Measurements from ENCODE around the gene MELTF. TPM values are rescaled to one million over a fixed set of nuclear protein-coding genes. Genes with fewer than 3 reads are reported as not detected.

MELTF gene
- total and polyA plus RNA-seq, 2 of the 13 experiments (the other 11 are each of a cell fraction or from before 2014, with no cell fraction given): 3.2 to 7.5 TPM

DNA sequence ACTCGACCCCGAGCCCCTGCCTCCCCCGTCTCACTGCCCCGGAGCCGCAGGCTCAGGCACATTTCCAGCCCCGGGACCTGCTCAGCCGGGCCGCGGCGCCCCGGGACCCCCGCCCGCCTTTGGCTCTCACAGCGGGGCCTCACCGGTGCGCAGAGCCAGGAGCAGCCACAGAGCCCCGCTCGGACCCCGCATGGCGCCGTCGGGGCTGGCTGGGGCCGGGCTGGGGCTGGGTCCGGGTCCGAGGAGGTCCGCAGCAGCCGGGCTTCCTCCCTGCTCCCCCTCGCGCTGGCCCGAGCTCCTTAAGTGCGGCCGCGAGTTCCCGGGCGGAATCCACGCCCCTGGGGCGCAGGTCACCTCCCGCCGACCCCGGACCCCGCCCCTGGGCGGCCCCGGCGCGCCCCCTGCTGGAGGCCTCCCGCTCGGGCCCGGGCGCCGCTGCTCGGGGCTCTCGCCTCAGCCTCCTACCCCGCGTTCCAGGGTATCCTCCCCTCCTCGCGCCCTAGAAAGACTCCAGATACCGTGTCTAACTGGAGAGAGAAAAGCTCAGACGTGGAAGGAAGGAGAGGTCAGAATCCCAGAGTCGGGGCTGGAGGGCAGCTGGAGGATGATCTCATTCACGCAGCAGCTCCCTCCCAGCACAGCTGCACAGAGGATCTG, at the start of gene MELTF (continued):
- TF ChIP-seq JUN (CRISPR knock-in tag; IDR thresholded peaks at IDR 0.05) (no peak), MED8 (CRISPR knock-in tag; IDR thresholded peaks at IDR 0.05; ENCODE audit: insufficient replicate concordance) (no peak), ZSCAN9 (CRISPR knock-in tag; IDR thresholded peaks at IDR 0.05; ENCODE audit: borderline replicate concordance) (no peak), REXO4 (CRISPR knock-in tag; IDR thresholded peaks at IDR 0.05; ENCODE audit: borderline replicate concordance) (no peak), ETV5 (CRISPR knock-in tag; IDR thresholded peaks at IDR 0.05; ENCODE audit: borderline replicate concordance) (no peak), TIGD3 (CRISPR knock-in tag; IDR thresholded peaks at IDR 0.05; ENCODE audit: borderline replicate concordance) (no peak), GPBP1L1 (CRISPR knock-in tag; IDR thresholded peaks at IDR 0.05) (no peak)
- TF ChIP-seq, protein P1, sequence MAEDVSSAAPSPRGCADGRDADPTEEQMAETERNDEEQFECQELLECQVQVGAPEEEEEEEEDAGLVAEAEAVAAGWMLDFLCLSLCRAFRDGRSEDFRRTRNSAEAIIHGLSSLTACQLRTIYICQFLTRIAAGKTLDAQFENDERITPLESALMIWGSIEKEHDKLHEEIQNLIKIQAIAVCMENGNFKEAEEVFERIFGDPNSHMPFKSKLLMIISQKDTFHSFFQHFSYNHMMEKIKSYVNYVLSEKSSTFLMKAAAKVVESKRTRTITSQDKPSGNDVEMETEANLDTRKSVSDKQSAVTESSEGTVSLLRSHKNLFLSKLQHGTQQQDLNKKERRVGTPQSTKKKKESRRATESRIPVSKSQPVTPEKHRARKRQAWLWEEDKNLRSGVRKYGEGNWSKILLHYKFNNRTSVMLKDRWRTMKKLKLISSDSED (CRISPR knock-in tag; IDR thresholded peaks at IDR 0.05): no peak

GRCh38 chr3:197076415-197076814, 46.8 kb upstream of the MELTF start:
- Histone ChIP-seq H4K20me1 (ENCODE audit: insufficient read depth, low read length) (no peaks in the 10 kb centered on the region), H3K4me3 (replicated peaks in 1 of 3; ENCODE audit: insufficient read depth in 1 of 3, low read depth in 2 of 3, low read length in 3 of 3) (no peak overlapping the region), H3K9ac (ENCODE audit: insufficient read depth, low read depth, low read length) (no peak overlapping the region), H3K4me1 (ENCODE audit: insufficient read depth, low read length) (no peaks in the 10 kb centered on the region), H3K27me3 (ENCODE audit: control insufficient read depth in 1 of 2, insufficient read depth in 2 of 2, low read length in 2 of 2) (no peaks in the 10 kb centered on the region), H3K9me3 (ENCODE audit: low read length) (no peaks in the 10 kb centered on the region), H3K4me2 (ENCODE audit: low read depth, low read length) (no peak overlapping the region), H3K36me3 (replicated peaks in 1 of 2; ENCODE audit: control insufficient read depth in 1 of 2, insufficient read depth in 2 of 2, low read length in 2 of 2) (peaks cover 4 to 51% of the 10 kb centered on the region in 2 experiments; a peak in 4 of 5 replicates), H2AFZ (ENCODE audit: low read length) (no peak overlapping the region), H3K79me2 (ENCODE audit: insufficient read depth, low read length) (no peaks in the 10 kb centered on the region), H3K27ac (ENCODE audit: extremely low read length, insufficient read depth, low read length) (no peak overlapping the region)
- intact Hi-C loops (cut with micrococcal nuclease; ENCODE audit: unreplicated experiment) (no loop called here), in situ Hi-C loops (cut with HindIII; ENCODE audit: extremely low pct_ligation_motif_present, low pct_unique_long_range_greater_than_20kb) (no loop called here)
- 96% methylated on average over 4 of the region's 4 CpGs for WGBS (ENCODE audit: low lambda C conversion rate)
- ChIA-PET POLR2A (no interaction called here), CTCF (ENCODE audit: low intra/inter-chr PET ratio, low total read pairs) (no interaction called here)
- DNase-seq (ENCODE audit: low spot score): no peak
- no peak for ATAC-seq
- no TSS peak for BruUV-seq (replicated peaks)
- FAIRE-seq: no peak
- TF ChIP-seq, protein P2, sequence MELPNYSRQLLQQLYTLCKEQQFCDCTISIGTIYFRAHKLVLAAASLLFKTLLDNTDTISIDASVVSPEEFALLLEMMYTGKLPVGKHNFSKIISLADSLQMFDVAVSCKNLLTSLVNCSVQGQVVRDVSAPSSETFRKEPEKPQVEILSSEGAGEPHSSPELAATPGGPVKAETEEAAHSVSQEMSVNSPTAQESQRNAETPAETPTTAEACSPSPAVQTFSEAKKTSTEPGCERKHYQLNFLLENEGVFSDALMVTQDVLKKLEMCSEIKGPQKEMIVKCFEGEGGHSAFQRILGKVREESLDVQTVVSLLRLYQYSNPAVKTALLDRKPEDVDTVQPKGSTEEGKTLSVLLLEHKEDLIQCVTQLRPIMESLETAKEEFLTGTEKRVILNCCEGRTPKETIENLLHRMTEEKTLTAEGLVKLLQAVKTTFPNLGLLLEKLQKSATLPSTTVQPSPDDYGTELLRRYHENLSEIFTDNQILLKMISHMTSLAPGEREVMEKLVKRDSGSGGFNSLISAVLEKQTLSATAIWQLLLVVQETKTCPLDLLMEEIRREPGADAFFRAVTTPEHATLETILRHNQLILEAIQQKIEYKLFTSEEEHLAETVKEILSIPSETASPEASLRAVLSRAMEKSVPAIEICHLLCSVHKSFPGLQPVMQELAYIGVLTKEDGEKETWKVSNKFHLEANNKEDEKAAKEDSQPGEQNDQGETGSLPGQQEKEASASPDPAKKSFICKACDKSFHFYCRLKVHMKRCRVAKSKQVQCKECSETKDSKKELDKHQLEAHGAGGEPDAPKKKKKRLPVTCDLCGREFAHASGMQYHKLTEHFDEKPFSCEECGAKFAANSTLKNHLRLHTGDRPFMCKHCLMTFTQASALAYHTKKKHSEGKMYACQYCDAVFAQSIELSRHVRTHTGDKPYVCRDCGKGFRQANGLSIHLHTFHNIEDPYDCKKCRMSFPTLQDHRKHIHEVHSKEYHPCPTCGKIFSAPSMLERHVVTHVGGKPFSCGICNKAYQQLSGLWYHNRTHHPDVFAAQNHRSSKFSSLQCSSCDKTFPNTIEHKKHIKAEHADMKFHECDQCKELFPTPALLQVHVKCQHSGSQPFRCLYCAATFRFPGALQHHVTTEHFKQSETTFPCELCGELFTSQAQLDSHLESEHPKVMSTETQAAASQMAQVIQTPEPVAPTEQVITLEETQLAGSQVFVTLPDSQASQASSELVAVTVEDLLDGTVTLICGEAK (IDR thresholded peaks at IDR 0.05): no peak
- TF ChIP-seq, protein P2 (CRISPR knock-in tag; IDR thresholded peaks at IDR 0.05): no peak

Measured in HepG2 (cell line).